ENCODE measurements around the gene EXOC3L4.

DNA sequence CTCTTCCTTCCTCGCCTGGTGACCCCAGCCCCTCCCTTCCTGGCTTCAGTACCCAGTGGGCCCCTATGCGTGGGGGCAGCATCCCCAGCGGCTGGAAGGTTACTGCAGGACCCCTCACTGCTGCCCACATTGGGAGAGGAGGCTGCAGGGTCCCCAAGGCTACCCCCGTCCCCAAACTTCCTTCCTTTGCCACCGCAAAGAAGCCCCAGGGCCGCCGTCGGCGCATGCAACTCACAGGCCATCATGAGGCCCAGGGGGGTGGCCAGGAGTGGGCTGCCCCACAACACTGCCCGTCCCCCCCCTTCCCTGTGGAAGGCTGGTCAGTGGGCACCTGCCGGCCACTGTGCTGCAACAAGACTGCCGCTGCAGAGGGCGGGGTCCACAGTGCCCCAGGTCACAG is 19.2 kb downstream of the EXOC3L4 start:
- TF ChIP-seq, protein P1, sequence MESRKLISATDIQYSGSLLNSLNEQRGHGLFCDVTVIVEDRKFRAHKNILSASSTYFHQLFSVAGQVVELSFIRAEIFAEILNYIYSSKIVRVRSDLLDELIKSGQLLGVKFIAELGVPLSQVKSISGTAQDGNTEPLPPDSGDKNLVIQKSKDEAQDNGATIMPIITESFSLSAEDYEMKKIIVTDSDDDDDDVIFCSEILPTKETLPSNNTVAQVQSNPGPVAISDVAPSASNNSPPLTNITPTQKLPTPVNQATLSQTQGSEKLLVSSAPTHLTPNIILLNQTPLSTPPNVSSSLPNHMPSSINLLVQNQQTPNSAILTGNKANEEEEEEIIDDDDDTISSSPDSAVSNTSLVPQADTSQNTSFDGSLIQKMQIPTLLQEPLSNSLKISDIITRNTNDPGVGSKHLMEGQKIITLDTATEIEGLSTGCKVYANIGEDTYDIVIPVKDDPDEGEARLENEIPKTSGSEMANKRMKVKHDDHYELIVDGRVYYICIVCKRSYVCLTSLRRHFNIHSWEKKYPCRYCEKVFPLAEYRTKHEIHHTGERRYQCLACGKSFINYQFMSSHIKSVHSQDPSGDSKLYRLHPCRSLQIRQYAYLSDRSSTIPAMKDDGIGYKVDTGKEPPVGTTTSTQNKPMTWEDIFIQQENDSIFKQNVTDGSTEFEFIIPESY (IDR thresholded peaks at IDR 0.05), result no peak
- TF ChIP-seq CTCF (IDR thresholded peaks at IDR 0.05; ENCODE audit: low read depth, low read length, missing input control), result no peak
- no peak for TF ChIP-seq REST (IDR thresholded peaks at IDR 0.05)
- no peak for TF ChIP-seq YY1 (IDR thresholded peaks at IDR 0.05)
- no peak for TF ChIP-seq RAD21 (IDR thresholded peaks at IDR 0.05)
- no peak for TF ChIP-seq JUND (IDR thresholded peaks at IDR 0.05)
- TF ChIP-seq HNF4A (conservative IDR thresholded peaks at IDR 0.05), result no peak

Measured in liver (tissue), 3 donors.